ENCODE measurements around the gene UBALD2. TPM values are rescaled to one million over a fixed set of nuclear protein-coding genes. Genes with fewer than 3 reads are reported as not detected.
A peak's percentile ranks its signal among the peaks of the same experiment; 100 is the strongest.

The UBALD2 gene
- total RNA-seq, 2 donors from 2014 or later: 36.0 to 46.0 TPM

DNA sequence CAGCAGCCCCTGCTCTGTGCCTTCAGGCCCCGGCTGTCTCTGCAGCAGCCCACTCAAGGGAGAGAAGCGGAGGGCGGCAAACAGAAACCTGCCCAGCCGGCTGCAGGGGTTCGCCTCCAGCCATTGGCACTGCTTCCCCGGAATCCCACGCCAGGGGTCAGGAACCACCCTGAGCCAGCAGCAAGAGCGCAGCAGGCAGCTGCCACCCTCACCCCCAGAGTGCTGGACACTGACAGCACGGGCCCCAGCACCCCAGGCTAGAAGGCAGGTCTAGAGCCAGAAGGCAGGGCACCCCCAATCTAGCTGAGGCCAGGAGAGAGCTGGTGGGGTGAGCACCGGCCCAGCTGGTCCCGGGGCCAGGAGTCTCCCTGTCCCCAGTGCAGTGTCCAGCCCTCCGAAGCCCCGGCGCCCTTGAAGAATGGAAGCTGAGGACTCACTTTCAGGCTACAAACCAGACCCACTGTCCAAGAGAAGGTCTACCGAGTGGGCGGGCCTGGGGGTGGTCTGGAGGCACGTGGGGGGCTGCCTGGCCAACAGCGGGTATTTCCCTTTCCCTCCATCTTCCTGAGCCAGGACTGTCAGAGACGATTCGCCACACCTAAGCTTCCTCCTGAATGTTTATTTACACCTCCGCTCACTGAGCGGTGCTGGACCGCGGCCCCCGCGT is 8.4 kb downstream of the UBALD2 start:
- no peak overlapping the region for H3K9ac ChIP-seq (ENCODE audit: extremely low read depth, low read length, poor library complexity, severe bottlenecking)
- H3K27me3 ChIP-seq (ENCODE audit: control insufficient read depth, insufficient read depth, low read length, poor library complexity, severe bottlenecking): no peaks in the 10 kb centered on the region
- H3K27ac Mint-ChIP-seq: no peak overlapping the region
- H3K36me3 ChIP-seq (ENCODE audit: control insufficient read depth, insufficient read depth, low read length): peaks cover 6% of the 10 kb centered on the region
- H3K27ac ChIP-seq (ENCODE audit: low read depth, low read length): peak overlapping the region; percentile 38
- peaks cover 5% of the 10 kb centered on the region for H3K36me3 Mint-ChIP-seq (ENCODE audit: low read depth)
- no peaks in the 10 kb centered on the region for H3K9me3 ChIP-seq (ENCODE audit: control insufficient read depth, low read length)
- H3K9me3 Mint-ChIP-seq: no peaks in the 10 kb centered on the region
- 90 to 93% methylated on average over 8 to 26 of the region's 26 CpGs for WGBS, 2 experiments (ENCODE audit: insufficient coverage in 1 of 2, insufficient read length in 1 of 2)
- no peak overlapping the region for H3K4me3 Mint-ChIP-seq
- no peak overlapping the region for H3K4me3 ChIP-seq (ENCODE audit: low read length)
- H3K4me1 Mint-ChIP-seq: peaks cover 4% of the 10 kb centered on the region
- H3K4me1 ChIP-seq (ENCODE audit: control insufficient read depth, insufficient read depth, low read length): peaks cover 10% of the 10 kb centered on the region
- no peak for TF ChIP-seq CTCF (conservative IDR thresholded peaks at IDR 0.05)
- no peak for DNase-seq
- H3K27me3 Mint-ChIP-seq (ENCODE audit: insufficient read depth): no peaks in the 10 kb centered on the region

- H3K27me3 Mint-ChIP-seq (ENCODE audit: insufficient read depth): no peaks in the 10 kb centered on the region
- Histone ChIP-seq H3K27me3 (ENCODE audit: control insufficient read depth, insufficient read depth, low read length, poor library complexity, severe bottlenecking) (no peaks in the 10 kb centered on the region), H3K27ac (ENCODE audit: low read depth, low read length) (no peak overlapping the region), H3K9ac (ENCODE audit: extremely low read depth, low read length, poor library complexity, severe bottlenecking) (no peak overlapping the region), H3K4me1 (ENCODE audit: control insufficient read depth, insufficient read depth, low read length) (peaks cover 5% of the 10 kb centered on the region), H3K36me3 (ENCODE audit: control insufficient read depth, insufficient read depth, low read length) (peaks cover 4% of the 10 kb centered on the region), H3K9me3 (ENCODE audit: control insufficient read depth, low read length) (no peaks in the 10 kb centered on the region), H3K4me3 (ENCODE audit: low read length) (no peak overlapping the region)
- no peak overlapping the region for H3K27ac Mint-ChIP-seq
- no peak for TF ChIP-seq CTCF (conservative IDR thresholded peaks at IDR 0.05)
- 92 to 94% methylated on average over 16 to 21 of the region's 21 CpGs for WGBS, 2 experiments (ENCODE audit: insufficient coverage in 1 of 2, insufficient read length in 1 of 2)
- DNase-seq: no peak
- no peaks in the 10 kb centered on the region for H3K9me3 Mint-ChIP-seq
- peaks cover 4% of the 10 kb centered on the region for H3K36me3 Mint-ChIP-seq (ENCODE audit: low read depth)
- no peak overlapping the region for H3K4me3 Mint-ChIP-seq
- peaks cover 3% of the 10 kb centered on the region for H3K4me1 Mint-ChIP-seq
Observed at GRCh38 chr17:76274112-76274956, 9.2 kb downstream of the UBALD2 start.

DNA sequence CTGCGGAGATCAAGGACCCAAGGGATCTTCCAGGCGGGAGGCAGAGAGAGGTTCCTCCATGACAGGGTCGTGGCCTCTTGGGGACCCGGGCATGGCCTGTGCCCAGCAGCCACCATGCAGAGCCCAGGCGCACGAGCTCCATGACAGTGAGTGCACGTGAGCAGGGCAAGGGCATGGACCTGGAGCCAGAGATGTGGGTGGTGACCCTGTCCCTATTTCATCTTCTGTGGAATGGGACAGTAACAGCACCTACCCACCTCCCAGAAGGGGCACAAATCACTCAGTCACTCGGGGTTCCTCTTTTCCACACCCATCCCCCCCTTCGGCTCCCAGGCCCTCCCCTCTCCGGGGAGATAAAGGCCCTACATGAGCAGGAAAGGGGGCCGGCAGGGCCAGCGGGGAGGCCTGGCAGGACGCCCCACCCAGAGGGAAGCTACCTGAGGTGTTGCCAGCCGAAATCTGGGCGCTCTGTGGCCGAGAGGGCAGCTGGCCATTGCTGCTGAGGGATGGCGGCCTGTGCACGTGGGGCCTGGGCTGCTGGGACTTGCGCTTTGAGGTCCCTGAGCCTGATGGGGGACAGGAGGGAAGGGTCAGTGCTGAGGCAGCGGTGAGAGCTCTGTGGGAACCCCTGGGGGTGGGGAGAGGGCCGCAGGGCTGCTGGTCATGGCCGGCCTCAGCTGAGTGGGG is 10.4 kb downstream of the UBALD2 start:
- no peaks in the 10 kb centered on the region for H3K36me3 ChIP-seq (ENCODE audit: control insufficient read depth, insufficient read depth, low read length)
- H3K27me3 ChIP-seq (ENCODE audit: control insufficient read depth, insufficient read depth, low read length, poor library complexity, severe bottlenecking): no peaks in the 10 kb centered on the region
- H3K9me3 ChIP-seq (ENCODE audit: control insufficient read depth, low read length): no peaks in the 10 kb centered on the region
- H3K9me3 Mint-ChIP-seq: no peaks in the 10 kb centered on the region
- no peak overlapping the region for H3K4me3 ChIP-seq (ENCODE audit: low read length)
- no peaks in the 10 kb centered on the region for H3K4me1 ChIP-seq (ENCODE audit: control insufficient read depth, insufficient read depth, low read length)
- H3K4me1 Mint-ChIP-seq: peaks cover 3% of the 10 kb centered on the region
- DNase-seq: no peak
- H3K4me3 Mint-ChIP-seq: no peak overlapping the region
- 80 to 92% methylated on average over 2 to 22 of the region's 22 CpGs for WGBS, 2 experiments (ENCODE audit: insufficient coverage in 1 of 2, insufficient read length in 1 of 2)
- no peak overlapping the region for H3K27ac ChIP-seq (ENCODE audit: low read depth, low read length)
- no peaks in the 10 kb centered on the region for H3K36me3 Mint-ChIP-seq (ENCODE audit: low read depth)
- no peak overlapping the region for H3K27ac Mint-ChIP-seq
- no peaks in the 10 kb centered on the region for H3K27me3 Mint-ChIP-seq (ENCODE audit: insufficient read depth)
- no peak overlapping the region for H3K9ac ChIP-seq (ENCODE audit: extremely low read depth, low read length, poor library complexity, severe bottlenecking)
- TF ChIP-seq CTCF (conservative IDR thresholded peaks at IDR 0.05): no peak

Measured in endodermal cell (in vitro differentiated cells).